DND-41 (cell line): Measurements from ENCODE around the gene PI4KA.

Experiments
- CTCF ChIP-seq: IDR thresholded peaks from 2 replicates; pipeline ENCODE4 v1.5.1; 2012; ENCODE audit warnings: borderline replicate concordance, low read length, moderate library complexity, mild to moderate bottlenecking; ENCODE audit not compliant: poor library complexity, severe bottlenecking; ENCODE audit errors: extremely low read depth
- EZH2 ChIP-seq: IDR thresholded peaks from 3 replicates; pipeline ENCODE4 v1.6.1; 2012; ENCODE audit warnings: borderline replicate concordance, low read depth, mild to moderate bottlenecking, moderate library complexity, low read length, inconsistent platforms; ENCODE audit not compliant: severe bottlenecking

DNA sequence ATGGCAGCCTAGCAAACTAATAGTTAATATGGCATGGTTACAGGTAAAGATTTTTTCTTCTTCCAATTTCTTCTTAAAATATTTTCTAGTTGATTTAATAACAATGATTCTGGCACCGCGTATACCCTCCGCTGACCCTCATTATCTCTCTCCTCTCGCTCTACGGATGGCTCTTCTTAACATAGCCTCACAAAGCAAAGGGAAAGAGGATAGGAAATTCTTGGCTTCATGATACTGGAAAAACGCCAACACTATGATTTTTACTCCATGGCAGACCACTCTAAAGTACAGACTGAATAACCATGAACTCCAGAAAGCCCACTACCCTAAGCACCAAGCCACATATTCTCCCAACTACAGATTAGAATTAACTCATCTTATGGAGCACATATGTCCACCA, 6.1 kb downstream of the PI4KA start:
- TF ChIP-seq EZH2: no peak
- no peak for TF ChIP-seq CTCF
